ENCODE data around the gene CACNB3. TPM values are rescaled to one million over a fixed set of nuclear protein-coding genes. Genes with fewer than 3 reads are reported as not detected.

The CACNB3 gene
- total and polyA plus RNA-seq, 2 of the 8 experiments (the other 6 are each of a cell fraction or from before 2014, with no cell fraction given), result 12.5 to 16.0 TPM

DNA sequence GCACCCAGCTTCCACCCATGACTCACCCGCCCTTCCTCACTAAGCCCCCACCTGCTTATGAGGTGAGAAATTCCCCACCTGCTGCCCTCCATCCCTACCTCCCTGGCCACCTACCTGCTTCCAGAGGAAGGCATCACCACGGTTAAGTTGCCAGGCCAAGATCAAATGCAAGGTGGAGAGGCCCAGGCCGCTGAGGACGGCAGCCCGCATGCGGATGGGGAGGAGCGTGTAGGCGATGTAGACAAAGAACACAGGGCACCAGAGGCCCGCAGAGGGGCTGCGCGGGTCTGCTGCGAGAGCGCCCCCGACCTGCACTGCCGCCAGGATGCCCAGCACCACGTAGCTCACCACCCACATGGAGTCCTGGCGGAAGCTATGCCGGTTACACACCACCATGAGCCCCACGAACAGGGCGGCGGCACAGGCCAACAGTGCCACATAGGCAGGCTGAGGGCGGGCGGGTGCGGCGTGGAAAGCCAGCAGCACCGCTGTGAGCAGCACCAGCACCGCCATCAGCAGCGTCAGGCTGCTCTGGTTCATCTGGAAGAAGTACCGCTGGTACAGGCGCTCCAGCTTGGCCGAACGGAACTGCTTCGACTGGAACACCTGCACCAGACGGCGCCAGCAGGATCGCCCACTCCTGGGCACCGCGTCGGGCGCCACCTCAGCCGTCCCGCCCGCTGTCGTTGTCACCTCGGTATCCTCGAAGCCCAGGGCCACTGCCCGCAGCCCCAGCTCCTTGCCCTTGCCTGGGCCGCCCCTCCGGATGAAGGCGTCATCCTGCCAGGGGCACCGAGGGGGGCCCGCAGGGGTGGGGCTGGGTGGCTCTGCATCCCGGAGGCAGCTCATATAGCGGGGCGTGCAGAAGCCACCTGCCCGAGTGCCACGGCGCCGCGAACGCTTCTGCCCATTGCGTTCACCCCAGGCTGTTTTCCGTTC lies 35.6 kb upstream of the CACNB3 start:
- no peak overlapping the region for H3K27ac ChIP-seq (ENCODE audit: low read depth, low read length)
- peaks cover 0 to 15% of the 10 kb centered on the region in 2 experiments; a peak in 2 of 4 replicates for H3K79me2 ChIP-seq (ENCODE audit: control insufficient read depth in 1 of 2, insufficient read depth in 2 of 2, low read length in 2 of 2)
- H2BK15ac ChIP-seq (ENCODE audit: low read length), result no peak overlapping the region
- peaks cover 0 to 7% (median 1%) of the 10 kb centered on the region in 4 experiments; a peak in 3 of 8 replicates for H3K36me3 ChIP-seq (ENCODE audit: control insufficient read depth in 2 of 4, insufficient read depth in 4 of 4, low read length in 3 of 4)
- no peak overlapping the region for H3K56ac ChIP-seq (replicated peaks; ENCODE audit: insufficient read length, low read depth, low read length)
- peaks cover 0 to 10% (median 7%) of the 10 kb centered on the region in 4 experiments; a peak in 6 of 7 replicates for H3K4me1 ChIP-seq (replicated peaks in 1 of 4; ENCODE audit: control insufficient read depth in 3 of 4, insufficient read depth in 4 of 4, low read length in 3 of 4)
- no peak overlapping the region for H3K4ac ChIP-seq (replicated peaks; ENCODE audit: insufficient read length, low read depth, low read length)
- no peak for FAIRE-seq
- H2BK12ac ChIP-seq (ENCODE audit: low read depth, low read length), result no peak overlapping the region
- ChIA-PET CTCF (ENCODE audit: partially characterized antibody) (interaction anchor here (0.7 to 3.4 kb wide), 7 partner anchors 8 to 194 kb away, joined by 3 to 21 read pairs (median 8); no protein-coding TSS in a partner anchor), POLR2A (ENCODE audit: partially characterized antibody) (interaction anchor here (0.8 to 2.0 kb wide), 3 partner anchors 10 to 20 kb away, joined by 3 to 7 read pairs (median 3); no protein-coding TSS in a partner anchor)
- no peaks in the 10 kb centered on the region for H3K9me3 ChIP-seq (ENCODE audit: insufficient read depth in 2 of 2, low read depth in 1 of 2, low read length in 1 of 2)
- H2AK5ac ChIP-seq (ENCODE audit: low read depth, low read length), result no peak overlapping the region
- peaks cover 9% of the 10 kb centered on the region for H3K79me1 ChIP-seq (ENCODE audit: low read depth, low read length)
- 91% methylated on average over 58 of the region's 63 CpGs; no CpG with 5 or more reads in 1 of the 2 experiments for WGBS, 2 experiments (ENCODE audit: extremely low coverage in 1 of 2, insufficient coverage in 1 of 2, insufficient read length in 1 of 2, insufficient replicate concordance in 2 of 2, low coverage in 1 of 2, low lambda C conversion rate in 2 of 2, missing lambda C conversion rate in 1 of 2)
- no peak overlapping the region for H3K18ac ChIP-seq (ENCODE audit: extremely low read depth, low read length)
- TF ChIP-seq, protein P1, sequence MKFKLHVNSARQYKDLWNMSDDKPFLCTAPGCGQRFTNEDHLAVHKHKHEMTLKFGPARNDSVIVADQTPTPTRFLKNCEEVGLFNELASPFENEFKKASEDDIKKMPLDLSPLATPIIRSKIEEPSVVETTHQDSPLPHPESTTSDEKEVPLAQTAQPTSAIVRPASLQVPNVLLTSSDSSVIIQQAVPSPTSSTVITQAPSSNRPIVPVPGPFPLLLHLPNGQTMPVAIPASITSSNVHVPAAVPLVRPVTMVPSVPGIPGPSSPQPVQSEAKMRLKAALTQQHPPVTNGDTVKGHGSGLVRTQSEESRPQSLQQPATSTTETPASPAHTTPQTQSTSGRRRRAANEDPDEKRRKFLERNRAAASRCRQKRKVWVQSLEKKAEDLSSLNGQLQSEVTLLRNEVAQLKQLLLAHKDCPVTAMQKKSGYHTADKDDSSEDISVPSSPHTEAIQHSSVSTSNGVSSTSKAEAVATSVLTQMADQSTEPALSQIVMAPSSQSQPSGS (IDR thresholded peaks at IDR 0.05; ENCODE audit: low read length), result no peak
- no peak for TF ChIP-seq CTBP2 (IDR thresholded peaks at IDR 0.05; ENCODE audit: borderline replicate concordance, insufficient read depth, insufficient read length, low read length)
- no peak for TF ChIP-seq NRF1 (IDR thresholded peaks at IDR 0.05; ENCODE audit: low read depth, low read length)
- H4K5ac ChIP-seq (ENCODE audit: insufficient read length, low read depth, low read length), result no peak overlapping the region
- no peak overlapping the region for H3K9ac ChIP-seq (replicated peaks in 1 of 4; ENCODE audit: extremely low read depth in 1 of 4, low read depth in 3 of 4, low read length in 3 of 4)
- H3K23me2 ChIP-seq (ENCODE audit: low read depth, low read length), result 0 out of 2 replicates have a peak, but pooled peaks cover 3% of the 10 kb centered on the region
- no peak overlapping the region for H2AFZ ChIP-seq (ENCODE audit: low read length)
- no peak overlapping the region for H2BK5ac ChIP-seq (ENCODE audit: low read depth, low read length)
- DNase-seq (ENCODE audit: low read depth in 1 of 2, low spot score in 2 of 2), result no peak
- H3K27me3 ChIP-seq (replicated peaks in 1 of 4; ENCODE audit: control insufficient read depth in 3 of 4, extremely low read depth in 1 of 4, insufficient read depth in 3 of 4, low read length in 3 of 4), result no peaks in the 10 kb centered on the region
- no peak overlapping the region for H3K4me2 ChIP-seq (ENCODE audit: insufficient read depth in 1 of 2, low read depth in 2 of 2, low read length in 2 of 2)
- H4K20me1 ChIP-seq (replicated peaks in 1 of 2; ENCODE audit: control insufficient read depth in 1 of 2, insufficient read depth in 2 of 2, low read length in 2 of 2), result peaks cover 0 to 7% of the 10 kb centered on the region in 2 experiments
- no peak overlapping the region for H4K91ac ChIP-seq (replicated peaks; ENCODE audit: insufficient read length, low read length)
- no peak overlapping the region for H3K14ac ChIP-seq (ENCODE audit: insufficient read length)
- no peak overlapping the region for H2BK120ac ChIP-seq (replicated peaks; ENCODE audit: low read depth, low read length)
- H3K23ac ChIP-seq (ENCODE audit: insufficient read length), result no peak overlapping the region
- no peak overlapping the region for H4K8ac ChIP-seq (ENCODE audit: extremely low read depth, insufficient read depth, low read length)
- H2BK20ac ChIP-seq (ENCODE audit: low read length), result no peak overlapping the region
- H3K4me3 ChIP-seq (ENCODE audit: extremely low read depth in 1 of 4, insufficient read depth in 2 of 4, low read depth in 3 of 4, low read length in 4 of 4), result no peak overlapping the region

All from H1 (cell line).